Heart right ventricle (tissue), 16 donors: ENCODE results near the gene MT2A. TPM values are rescaled to one million over a fixed set of nuclear protein-coding genes. Genes with fewer than 3 reads are reported as not detected.

ENCODE experiments used
- ATAC-seq, 8 donors: fragments of 200-7000 bp; cut with Tn5 transposase; one replicate each; pipeline ENCODE4 v1.9.1; 2020; ENCODE audit warnings: mild to moderate bottlenecking in 8 of 8, moderate library complexity in 8 of 8, moderate number of reproducible peaks in 1 of 8
- DNase-seq, 2 donors: peaks; one replicate each; pipeline ENCODE4 v3.0.0-alpha.2; 2020
- H3K27ac ChIP-seq, 10 donors: fragments of 200-600 bp; sonication (generic) in 2 of 10; one replicate each; pipeline versions ENCODE4 v1.5.0 to v1.8.0; 2020 to 2022; ENCODE audit warnings: mild to moderate bottlenecking in 3 of 10
- H3K27me3 ChIP-seq, 7 donors: fragments of 200-600 bp; one replicate each; pipeline ENCODE4 v1.8.0; 2021 to 2022; ENCODE audit warnings: mild to moderate bottlenecking in 2 of 7
- H3K36me3 ChIP-seq, 9 donors: fragments of 200-600 bp; sonication (generic) in 1 of 9; one replicate each; pipeline versions ENCODE4 v1.5.0 to v1.8.0; 2020 to 2022; ENCODE audit warnings: mild to moderate bottlenecking in 2 of 9
- H3K4me1 ChIP-seq, 9 donors: fragments of 200-600 bp; sonication (generic) in 1 of 9; one replicate each; pipeline versions ENCODE4 v1.5.0 to v1.8.0; 2020 to 2022; ENCODE audit warnings: mild to moderate bottlenecking in 4 of 9
- H3K4me3 ChIP-seq, 10 donors: fragments of 200-600 bp; sonication (generic) in 2 of 10; one replicate each; pipeline versions ENCODE4 v1.5.0 to v1.8.0; 2020 to 2022; ENCODE audit warnings: mild to moderate bottlenecking in 7 of 10, moderate library complexity in 2 of 10
- H3K9me3 ChIP-seq, 11 donors: fragments of 200-600 bp in 10 of 11; sonication (generic) in 2 of 11; one replicate each; pipeline versions ENCODE4 v1.5.0 to v1.8.0; 2013 to 2022; ENCODE audit warnings: mild to moderate bottlenecking in 2 of 11, control low read depth in 1 of 11, moderate library complexity in 1 of 11
- whole genome bisulfite sequencing, 2 donors: extraction: QIAGEN DNeasy Blood & Tissue Kit; methylation state at CpG; one replicate each; pipeline ENCODE4 v1.1.7; 2013; ENCODE audit warnings: inconsistent platforms in 1 of 2; 5-methylcytosine and 5-hydroxymethylcytosine counted together
- intact Hi-C, 10 donors: fragments of 100-400 bp; cut with DNase I; formaldehyde crosslinking; loops; one replicate each; pipeline versions ENCODE4 v1.11.1 to v1.14.2; 2022
- polyA plus RNA-seq, 2 donors: library from polyadenylated mRNA; stranded (reverse); fragments of 200-250 nt; gene quantifications; one replicate each; pipeline ENCODE4 v1.2.3, GENCODE V29; 2013
- total RNA-seq, 10 donors: library from RNA; stranded (reverse); fragmentation: NEBNext Ultra II Directional in 3 of 10; extraction: Animal tissue kit (Norgen Biotek cat#: 25700) in 3 of 10; gene quantifications; one replicate each; pipeline versions ENCODE4 v1.2.1 to v1.2.4, GENCODE V29; 2021 to 2023
- TF ChIP-seq, protein P1 (sequence below), 9 donors: fragments of 200-600 bp; sonication (generic) in 2 of 9; IDR thresholded peaks; one replicate each; pipeline versions ENCODE4 v1.5.0 to v1.8.0; 2021 to 2022; ENCODE audit warnings: antibody characterized with exemption in 9 of 9, mild to moderate bottlenecking in 5 of 9, moderate library complexity in 1 of 9
- donor health status: Arrhythmogenic right ventricular cardiomyopathy.
- donor health status: ischemic (EF 13 %, LVEDD 7.1; RV severe dilation, severe dysfunction).
- donor health status: healthy with polysubstance abuse.
- donor health status: DM: no; HTN: yes; CAD: no.
- donor health status: DM: no; HTN: no; CAD: no.
- donor health status: ischemic (EF 25% LVEDD 6.9; RV normal size, moderate dysfunction).
- donor health status: ischemic (EF 25% LVEDD 5.7; RV mildly dilated, moderate dysfunction).
- donor health status: healthy.
- donor health status: DM: yes; HTN: yes; CAD: no.
- donor health status: Ischemic cardiomyopathy.
- donor health status: ischemic (EF 35%, LVEDD 5.7; RV mildly dilated, moderate dysfunction).
- donor health status: nonischemic (EF 11% LVEDD 7.7; RV severe dilation, severe dysfunction).
- donor health status: DM: yes; HTN: yes; CAD: no.
- donor health status: PGD.
- donor health status: ischemic (EF 29% LVEDD 5.4; RV normal size, mild dysfunction).
- donor health status: nonischemic (EF 23%, LVEDD 6.1; RV moderate dilation, normal function).

Gene MT2A
- total and polyA plus RNA-seq, 12 donors = 88.8 to 354 (median 116) TPM

DNA sequence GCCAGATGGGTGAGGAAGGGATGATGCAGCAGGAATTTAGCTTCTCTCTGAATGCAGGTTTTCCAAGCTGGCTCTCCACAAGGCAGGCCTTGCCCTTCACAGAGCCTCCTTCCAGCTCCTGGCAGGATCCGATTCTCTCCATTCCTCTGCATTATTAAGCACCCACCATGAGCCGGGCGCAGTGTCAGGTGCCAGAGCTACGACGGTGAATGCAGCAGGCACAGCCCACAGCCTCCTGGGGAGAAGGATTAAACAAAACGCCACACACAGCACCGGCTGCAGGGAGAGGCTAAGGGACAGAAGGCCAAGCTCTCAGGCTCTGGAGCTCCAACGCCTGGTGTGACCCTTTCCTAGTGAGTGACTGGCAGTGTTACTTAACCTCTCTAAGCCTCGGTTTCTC lies 7.1 kb upstream of the MT2A start:
- peaks cover 0 to 2% (median 0%) of the 10 kb centered on the region in 11 donors for H3K9me3 ChIP-seq
- TF ChIP-seq, protein P1, sequence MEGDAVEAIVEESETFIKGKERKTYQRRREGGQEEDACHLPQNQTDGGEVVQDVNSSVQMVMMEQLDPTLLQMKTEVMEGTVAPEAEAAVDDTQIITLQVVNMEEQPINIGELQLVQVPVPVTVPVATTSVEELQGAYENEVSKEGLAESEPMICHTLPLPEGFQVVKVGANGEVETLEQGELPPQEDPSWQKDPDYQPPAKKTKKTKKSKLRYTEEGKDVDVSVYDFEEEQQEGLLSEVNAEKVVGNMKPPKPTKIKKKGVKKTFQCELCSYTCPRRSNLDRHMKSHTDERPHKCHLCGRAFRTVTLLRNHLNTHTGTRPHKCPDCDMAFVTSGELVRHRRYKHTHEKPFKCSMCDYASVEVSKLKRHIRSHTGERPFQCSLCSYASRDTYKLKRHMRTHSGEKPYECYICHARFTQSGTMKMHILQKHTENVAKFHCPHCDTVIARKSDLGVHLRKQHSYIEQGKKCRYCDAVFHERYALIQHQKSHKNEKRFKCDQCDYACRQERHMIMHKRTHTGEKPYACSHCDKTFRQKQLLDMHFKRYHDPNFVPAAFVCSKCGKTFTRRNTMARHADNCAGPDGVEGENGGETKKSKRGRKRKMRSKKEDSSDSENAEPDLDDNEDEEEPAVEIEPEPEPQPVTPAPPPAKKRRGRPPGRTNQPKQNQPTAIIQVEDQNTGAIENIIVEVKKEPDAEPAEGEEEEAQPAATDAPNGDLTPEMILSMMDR (IDR thresholded peaks at IDR 0.05) = no peak
- H3K4me3 ChIP-seq = no peak overlapping the region
- no peak overlapping the region for H3K27ac ChIP-seq
- ATAC-seq (no peak), DNase-seq (no peak)
- H3K27me3 ChIP-seq = peaks cover 0 to 6% (median 0%) of the 10 kb centered on the region in 7 donors
- H3K36me3 ChIP-seq = no peaks in the 10 kb centered on the region
- WGBS, 2 donors = 63 to 64% methylated on average over 9 of the region's 9 CpGs
- intact Hi-C loops = loop anchor here (2.0 to 5.0 kb wide), 6 partner anchors 46 to 101 kb away; partner anchors contain the start of gene MT1X (in 1 of the 10)
- H3K4me1 ChIP-seq = peaks cover 2 to 13% (median 6%) of the 10 kb centered on the region in 9 donors

DNA sequence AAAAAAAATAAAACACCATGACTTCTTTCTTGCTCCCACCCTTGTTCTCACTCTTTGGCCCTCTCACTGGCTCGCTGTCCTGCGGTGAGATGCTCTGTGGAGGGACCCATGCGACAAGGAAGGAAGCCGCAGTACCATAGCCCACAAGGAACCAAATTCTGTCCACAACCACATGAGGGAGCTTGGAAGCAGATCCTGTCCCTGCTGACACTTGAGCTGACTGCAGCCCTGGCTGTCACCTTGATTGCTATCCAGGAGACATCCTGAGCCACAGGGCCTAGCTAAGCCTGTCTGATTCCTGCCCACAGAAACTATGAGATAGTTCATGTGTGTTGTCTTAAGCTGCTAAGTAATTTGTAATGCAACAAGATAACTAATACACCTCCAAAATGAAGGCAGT lies 4.8 kb upstream of the MT2A start:
- H3K4me3 ChIP-seq = no peak overlapping the region
- peaks cover 14 to 30% (median 26%) of the 10 kb centered on the region in 9 donors for H3K4me1 ChIP-seq
- WGBS, 2 donors = 32 to 38% methylated on average over 4 of the region's 4 CpGs
- ATAC-seq (peak in 4 of 8 donors; percentile 10 to 32 (median 15)), DNase-seq (peak; percentile 37 to 65)
- intact Hi-C loops = loop anchor here (1.0 to 5.0 kb wide), 8 partner anchors 44 to 99 kb away; partner anchors contain the start of gene MT1X (in 1 of the 10)
- TF ChIP-seq, protein P1 (IDR thresholded peaks at IDR 0.05) = peak; percentile 36 to 75 (median 57)
- H3K36me3 ChIP-seq = no peaks in the 10 kb centered on the region
- H3K27ac ChIP-seq = peak overlapping the region in 2 of 10 donors; percentile 3 to 42
- peaks cover 0 to 6% (median 0%) of the 10 kb centered on the region in 7 donors for H3K27me3 ChIP-seq
- H3K9me3 ChIP-seq = no peaks in the 10 kb centered on the region

DNA sequence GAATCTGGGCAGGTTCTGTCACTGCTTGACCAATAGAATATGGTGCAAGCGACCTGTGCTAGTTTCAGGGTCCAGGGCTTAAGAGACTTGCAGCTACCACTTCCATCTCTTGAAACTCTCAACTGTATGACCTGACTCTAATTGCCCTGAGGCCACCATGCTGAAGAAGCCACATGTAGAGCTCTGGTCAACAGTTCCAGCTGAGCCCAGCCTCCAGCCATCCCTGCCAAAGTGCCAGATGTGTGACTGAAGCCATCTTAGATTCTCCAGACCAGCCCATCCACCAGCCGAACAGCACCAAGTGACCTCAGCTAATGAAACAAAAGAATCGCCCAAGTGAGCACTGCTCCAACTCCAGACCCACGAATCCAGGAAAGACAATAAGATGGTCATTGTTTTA lies 3.4 kb upstream of the MT2A start:
- Histone ChIP-seq H3K27ac (peak overlapping the region in 1 of 10 donors; percentile 94), H3K4me1 (peaks cover 14 to 41% (median 37%) of the 10 kb centered on the region in 9 donors), H3K4me3 (no peak overlapping the region), H3K9me3 (no peaks in the 10 kb centered on the region), H3K27me3 (peaks cover 0 to 6% (median 0%) of the 10 kb centered on the region in 7 donors), H3K36me3 (no peaks in the 10 kb centered on the region)
- 89 to 93% methylated on average over 4 of the region's 4 CpGs for WGBS, 2 donors
- TF ChIP-seq, protein P1 (IDR thresholded peaks at IDR 0.05) = no peak
- intact Hi-C loops = loop anchor here (5.0 kb wide), 5 partner anchors 37 to 97 kb away; partner anchors contain the start of gene MT1X (in 5 of the 10)
- DNase-seq (no peak), ATAC-seq (no peak)

DNA sequence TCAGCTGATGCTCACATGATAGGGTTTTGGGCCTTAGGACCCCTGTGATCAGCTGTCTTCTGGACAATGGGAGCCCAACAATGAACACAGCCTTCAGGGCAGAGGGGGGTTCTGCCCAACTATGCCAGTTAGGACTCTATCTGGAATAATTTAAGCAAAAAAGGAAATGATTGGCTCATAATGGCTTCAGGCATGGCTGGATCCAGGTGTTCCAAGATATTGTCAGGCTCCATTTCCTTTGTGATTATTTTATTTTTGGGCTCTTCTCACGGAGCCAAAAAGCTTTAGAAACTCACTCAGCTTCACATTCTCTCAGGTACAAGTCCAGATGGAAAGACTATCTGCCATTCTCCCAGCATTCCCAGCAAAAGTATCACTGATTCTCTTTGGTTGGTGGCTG lies 2.9 kb upstream of the MT2A start:
- intact Hi-C loops = loop anchor here in 7 of 10 donors (5.0 kb wide), 2 partner anchors 37 to 77 kb away; partner anchors contain the start of gene MT1X (in 4 of the 7)
- DNase-seq = no peak
- TF ChIP-seq, protein P1 (IDR thresholded peaks at IDR 0.05) = no peak
- 76 to 79% methylated on average over 1 of the region's 1 CpG for WGBS, 2 donors
- ATAC-seq = no peak
- Histone ChIP-seq H3K4me1 (peaks cover 17 to 46% (median 42%) of the 10 kb centered on the region in 9 donors), H3K4me3 (no peak overlapping the region), H3K27me3 (peaks cover 0 to 3% (median 0%) of the 10 kb centered on the region in 7 donors), H3K36me3 (no peaks in the 10 kb centered on the region), H3K27ac (peak overlapping the region in 7 of 10 donors; percentile 84 to 99 (median 94)), H3K9me3 (no peaks in the 10 kb centered on the region)
